Vagina (tissue), 2 donors: ENCODE results near the gene FAXDC2. TPM values are rescaled to one million over a fixed set of nuclear protein-coding genes. Genes with fewer than 3 reads are reported as not detected.
"Not testable (repeated sequence)": the region's sequence is repeated elsewhere in the genome, so short reads cannot be mapped to it uniquely, and the experiment has no call there.

Experiments
- DNase-seq, 2 donors: peaks; one replicate each; pipeline ENCODE4 v3.0.0-alpha.2; 2017; ENCODE audit errors: extremely low spot score in 2 of 2
- H3K27ac ChIP-seq: fragments of 200-600 bp; sonication (generic); one replicate; pipeline ENCODE4 v1.5.1; 2019
- H3K27me3 ChIP-seq: fragments of 200-600 bp; sonication (generic); one replicate; pipeline ENCODE4 v1.5.1; 2019
- H3K36me3 ChIP-seq, 2 donors: fragments of 200-600 bp; sonication (generic); one replicate each; pipeline ENCODE4 v1.5.1; 2017 to 2019
- H3K4me1 ChIP-seq: fragments of 200-600 bp; sonication (generic); one replicate; pipeline ENCODE4 v1.5.1; 2019
- H3K4me3 ChIP-seq, 2 donors: fragments of 200-600 bp; sonication (generic); 1 replicate in 1 of 2; 2 replicates in 1 of 2; pipeline ENCODE4 v1.5.1; 2016 to 2019
- H3K9me3 ChIP-seq: fragments of 200-600 bp; sonication (generic); one replicate; pipeline ENCODE4 v1.5.1; 2019
- POLR2A ChIP-seq, 2 donors: fragments of 450-650 bp; IDR thresholded peaks; one replicate each; pipeline ENCODE4 v1.6.1; 2017; ENCODE audit warnings: antibody characterized with exemption in 2 of 2, mild to moderate bottlenecking in 2 of 2, moderate library complexity in 2 of 2
- POLR2AphosphoS5 ChIP-seq, 2 donors: sonication (generic); formaldehyde crosslinking; IDR thresholded peaks; one replicate each; pipeline ENCODE4 v1.9.0; 2017; ENCODE audit warnings: antibody characterized with exemption in 2 of 2, mild to moderate bottlenecking in 2 of 2, low read depth in 1 of 2; ENCODE audit not compliant: insufficient read depth in 1 of 2
- intact Hi-C: fragments of 100-400 bp; cut with DNase I; formaldehyde crosslinking; loops from one replicate; pipeline ENCODE4 v1.15.1; 2023
- total RNA-seq: library from RNA; depleted of rRNA; stranded (reverse); fragments of >200 nt; gene quantifications from one replicate; pipeline ENCODE4 v1.2.3, GENCODE V29; 2016
- TF ChIP-seq, protein P1 (sequence below), 3 experiments: fragments of 450-650 bp in 2 of 3; fragments of 200-600 bp in 1 of 3; sonication (generic) in 1 of 3; IDR thresholded peaks; one replicate each; pipeline ENCODE4 v1.5.1; 2017 to 2019; ENCODE audit warnings: antibody characterized with exemption in 3 of 3, mild to moderate bottlenecking in 2 of 3, moderate library complexity in 2 of 3

FAXDC2 gene
- total RNA-seq, 1 donor from 2014 or later: 35.4 TPM

DNA sequence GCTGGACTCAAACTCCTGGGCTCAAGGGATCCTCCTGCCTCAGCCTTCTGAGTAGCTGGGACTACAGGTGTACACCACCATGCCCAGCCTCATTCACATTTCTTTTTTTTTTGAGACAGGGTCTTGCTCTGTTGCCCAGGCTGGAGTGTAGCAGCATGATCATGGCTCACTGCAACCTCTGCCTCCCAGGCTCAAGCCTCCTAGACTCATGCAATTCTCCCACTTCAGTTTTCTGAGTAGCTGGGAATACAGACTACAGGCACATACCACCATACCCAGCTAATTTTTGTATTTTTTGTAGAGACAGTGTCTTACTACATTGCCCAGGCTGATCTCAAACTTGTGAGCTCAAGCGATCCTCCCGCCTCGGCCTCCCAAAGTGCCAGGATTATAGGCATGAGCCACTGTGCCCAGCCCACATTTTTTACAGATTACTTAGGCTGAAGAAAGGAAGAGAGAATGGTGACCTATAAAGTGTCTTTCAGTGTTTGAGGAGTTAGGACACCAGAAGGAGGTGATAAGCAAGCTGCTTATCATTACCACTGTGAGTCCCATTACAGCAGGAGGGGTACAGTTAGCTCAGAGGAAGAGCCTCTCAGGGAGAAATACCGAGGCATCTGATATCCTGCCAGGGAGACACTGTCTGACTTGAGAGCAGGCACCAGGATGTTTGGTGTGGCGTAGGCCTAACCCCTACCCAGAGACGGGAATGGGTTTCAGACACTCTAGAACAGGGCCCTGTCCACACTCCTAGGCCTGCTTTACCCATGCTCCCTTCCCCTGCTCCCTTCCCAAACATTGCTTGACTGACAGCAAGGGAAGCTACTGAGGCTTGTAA is 9.7 kb downstream of the FAXDC2 start:
- no peaks in the 10 kb centered on the region for H3K9me3 ChIP-seq
- intact Hi-C loops: no loop called here
- no peak for TF ChIP-seq POLR2AphosphoS5 (IDR thresholded peaks at IDR 0.05; ENCODE audit: insufficient read depth in 1 of 2, low read depth in 1 of 2)
- TF ChIP-seq, protein P1, sequence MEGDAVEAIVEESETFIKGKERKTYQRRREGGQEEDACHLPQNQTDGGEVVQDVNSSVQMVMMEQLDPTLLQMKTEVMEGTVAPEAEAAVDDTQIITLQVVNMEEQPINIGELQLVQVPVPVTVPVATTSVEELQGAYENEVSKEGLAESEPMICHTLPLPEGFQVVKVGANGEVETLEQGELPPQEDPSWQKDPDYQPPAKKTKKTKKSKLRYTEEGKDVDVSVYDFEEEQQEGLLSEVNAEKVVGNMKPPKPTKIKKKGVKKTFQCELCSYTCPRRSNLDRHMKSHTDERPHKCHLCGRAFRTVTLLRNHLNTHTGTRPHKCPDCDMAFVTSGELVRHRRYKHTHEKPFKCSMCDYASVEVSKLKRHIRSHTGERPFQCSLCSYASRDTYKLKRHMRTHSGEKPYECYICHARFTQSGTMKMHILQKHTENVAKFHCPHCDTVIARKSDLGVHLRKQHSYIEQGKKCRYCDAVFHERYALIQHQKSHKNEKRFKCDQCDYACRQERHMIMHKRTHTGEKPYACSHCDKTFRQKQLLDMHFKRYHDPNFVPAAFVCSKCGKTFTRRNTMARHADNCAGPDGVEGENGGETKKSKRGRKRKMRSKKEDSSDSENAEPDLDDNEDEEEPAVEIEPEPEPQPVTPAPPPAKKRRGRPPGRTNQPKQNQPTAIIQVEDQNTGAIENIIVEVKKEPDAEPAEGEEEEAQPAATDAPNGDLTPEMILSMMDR (IDR thresholded peaks at IDR 0.05): no peak
- no peak overlapping the region for H3K27ac ChIP-seq
- H3K27me3 ChIP-seq: no peaks in the 10 kb centered on the region
- H3K4me1 ChIP-seq: peaks cover 6% of the 10 kb centered on the region
- no peak for DNase-seq
- peaks cover 0 to 4% of the 10 kb centered on the region in 2 donors for H3K36me3 ChIP-seq
- H3K4me3 ChIP-seq: no peak overlapping the region

DNA sequence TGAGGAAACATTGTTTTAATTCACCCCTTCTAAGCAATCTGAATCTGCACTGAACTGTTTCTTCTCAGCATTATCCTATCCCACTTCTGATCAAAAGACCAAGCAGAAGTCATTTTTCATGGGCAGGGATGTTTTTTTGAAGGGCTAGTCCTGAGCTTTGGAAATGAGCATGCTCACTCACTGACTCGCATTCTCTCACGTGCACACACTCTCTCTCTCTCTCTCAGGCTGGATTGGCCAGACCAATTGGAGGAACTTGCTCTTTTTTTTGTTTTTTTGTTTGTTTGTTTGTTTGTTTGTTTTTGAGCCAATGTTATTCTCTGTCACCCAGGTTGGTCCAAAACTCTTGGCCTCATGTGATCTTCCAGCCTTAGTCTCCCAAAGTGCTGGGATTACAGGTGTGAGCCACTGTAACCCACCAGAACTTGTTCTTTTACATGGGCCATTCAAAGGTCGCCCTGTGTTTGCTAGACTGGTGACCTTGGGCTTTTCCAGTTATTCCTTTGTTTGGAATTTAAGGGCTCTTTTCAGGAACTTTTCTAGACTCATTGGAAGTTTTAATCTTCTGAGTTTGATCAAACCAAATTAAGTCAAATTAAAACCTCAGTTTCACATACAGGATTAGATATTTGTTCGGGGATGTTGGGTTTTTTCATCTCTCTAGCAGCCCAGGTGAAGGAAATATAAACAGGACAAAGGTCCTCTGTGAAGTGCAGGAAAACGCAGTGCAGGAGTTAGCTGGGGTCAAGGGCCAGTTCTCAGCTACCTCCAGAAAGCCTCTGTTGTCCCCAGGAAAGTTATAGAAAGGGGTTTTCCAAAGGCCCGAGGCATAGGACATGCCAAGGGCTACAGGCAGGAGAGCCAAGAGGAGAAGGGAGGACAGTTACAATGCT is 13.1 kb downstream of the FAXDC2 start:
- Histone ChIP-seq H3K27ac (no peak overlapping the region), H3K9me3 (no peaks in the 10 kb centered on the region), H3K4me1 (peaks cover 13% of the 10 kb centered on the region), H3K36me3 (peaks cover 0 to 4% of the 10 kb centered on the region in 2 donors), H3K4me3 (no peak overlapping the region), H3K27me3 (no peaks in the 10 kb centered on the region)
- TF ChIP-seq POLR2AphosphoS5 (IDR thresholded peaks at IDR 0.05; ENCODE audit: insufficient read depth in 1 of 2, low read depth in 1 of 2): no peak
- no peak for TF ChIP-seq POLR2A (IDR thresholded peaks at IDR 0.05)
- TF ChIP-seq, protein P1 (IDR thresholded peaks at IDR 0.05): no peak
- DNase-seq: no peak
- intact Hi-C loops: no loop called here

DNA sequence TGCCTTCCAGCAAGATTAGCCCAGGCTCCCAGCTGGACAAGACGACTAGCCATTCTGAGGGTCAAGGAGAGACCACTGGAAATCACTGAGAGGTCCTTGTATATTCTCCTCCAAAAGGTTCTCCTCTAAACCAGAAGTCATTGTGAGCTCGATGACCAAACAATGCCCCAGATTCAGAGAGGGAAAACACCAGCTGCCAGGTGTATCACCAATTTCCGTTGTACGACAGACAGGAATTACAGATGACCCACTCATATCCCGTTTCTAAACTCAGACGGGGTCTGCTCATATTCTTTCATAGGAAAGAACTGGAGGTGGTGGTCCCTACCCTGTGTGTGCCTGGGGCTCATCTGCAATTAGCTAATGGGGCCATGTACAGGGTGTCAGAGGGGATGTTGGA is 14.2 kb downstream of the FAXDC2 start:
- Histone ChIP-seq H3K9me3 (no peaks in the 10 kb centered on the region), H3K27ac (no peak overlapping the region), H3K27me3 (no peaks in the 10 kb centered on the region), H3K4me1 (peaks cover 13% of the 10 kb centered on the region), H3K36me3 (peaks cover 0 to 4% of the 10 kb centered on the region in 2 donors), H3K4me3 (no peak overlapping the region)
- no peak for TF ChIP-seq POLR2A (IDR thresholded peaks at IDR 0.05)
- no peak for TF ChIP-seq POLR2AphosphoS5 (IDR thresholded peaks at IDR 0.05; ENCODE audit: insufficient read depth in 1 of 2, low read depth in 1 of 2)
- TF ChIP-seq, protein P1 (IDR thresholded peaks at IDR 0.05): no peak
- no peak for DNase-seq
- intact Hi-C loops: no loop called here

DNA sequence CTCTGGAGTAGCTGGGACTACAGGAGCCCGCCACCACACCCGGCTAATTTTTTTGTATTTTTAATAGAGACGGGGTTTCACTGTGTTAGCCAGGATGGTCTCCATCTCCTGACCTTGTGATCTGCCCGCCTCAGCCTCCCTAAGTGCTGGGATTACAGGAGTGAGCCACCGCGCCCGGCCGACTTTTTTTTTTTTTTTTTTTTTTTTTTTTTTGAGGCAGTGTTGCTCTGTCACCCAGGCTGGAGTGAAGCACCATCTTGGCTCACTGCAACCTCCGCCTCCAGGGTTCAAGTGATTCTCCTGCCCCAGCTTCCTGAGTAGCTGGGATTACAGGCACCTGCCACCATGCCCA is 14.7 kb downstream of the FAXDC2 start:
- H3K36me3 ChIP-seq, H3K27me3 ChIP-seq, intact Hi-C loops, H3K9me3 ChIP-seq, DNase-seq, H3K4me3 ChIP-seq: not testable (repeated sequence)
- peaks cover 13% of the 10 kb centered on the region for H3K4me1 ChIP-seq
- peak overlapping the region; percentile 22 for H3K27ac ChIP-seq
- peak in 1 of 2 donors; percentile 8 for TF ChIP-seq POLR2AphosphoS5 (IDR thresholded peaks at IDR 0.05; ENCODE audit: insufficient read depth in 1 of 2, low read depth in 1 of 2)

DNA sequence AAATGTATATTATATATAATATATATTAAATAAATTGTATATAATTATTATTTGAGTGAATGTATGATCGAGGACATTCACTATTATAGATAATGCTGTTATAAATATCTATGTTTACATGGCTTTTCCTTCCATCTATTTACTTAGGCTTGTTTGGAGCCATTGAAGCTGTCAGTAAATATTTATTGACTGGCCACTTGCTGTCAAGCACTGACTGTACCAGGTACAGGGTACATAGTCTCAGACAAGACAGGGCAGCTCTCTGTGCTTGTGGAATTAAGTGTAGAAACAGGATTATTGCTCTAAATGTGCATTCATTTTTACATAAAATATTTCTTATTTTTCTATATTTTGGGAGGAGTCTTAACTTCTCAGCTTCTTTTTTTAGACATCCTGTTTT is 16.4 kb downstream of the FAXDC2 start:
- TF ChIP-seq POLR2A (IDR thresholded peaks at IDR 0.05) (no peak), POLR2AphosphoS5 (IDR thresholded peaks at IDR 0.05; ENCODE audit: insufficient read depth in 1 of 2, low read depth in 1 of 2) (no peak)
- TF ChIP-seq, protein P1 (IDR thresholded peaks at IDR 0.05): no peak
- peaks cover 18% of the 10 kb centered on the region for H3K4me1 ChIP-seq
- H3K9me3 ChIP-seq: no peaks in the 10 kb centered on the region
- no peaks in the 10 kb centered on the region for H3K27me3 ChIP-seq
- peaks cover 0 to 4% of the 10 kb centered on the region in 2 donors for H3K36me3 ChIP-seq
- no peak overlapping the region for H3K27ac ChIP-seq
- intact Hi-C loops: no loop called here
- H3K4me3 ChIP-seq: no peak overlapping the region
- no peak for DNase-seq

DNA sequence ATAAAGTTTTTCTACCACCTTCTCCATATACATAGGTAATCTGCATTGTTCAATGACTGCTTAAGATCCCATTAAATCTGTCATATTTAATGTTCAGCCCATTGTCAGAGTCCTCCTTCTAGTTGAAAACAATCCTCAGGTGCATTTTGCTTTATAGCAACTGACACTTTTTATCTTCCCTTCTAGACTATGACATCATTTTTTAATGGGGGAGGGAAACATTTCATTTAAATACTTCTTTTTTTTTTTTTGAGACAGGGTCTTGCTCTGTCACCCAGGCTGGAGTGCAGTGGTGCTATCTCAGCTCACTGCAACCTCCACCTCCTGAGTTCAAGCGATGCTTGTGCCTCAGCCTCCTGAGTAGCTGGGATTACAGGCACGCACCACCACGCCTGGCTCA is 17.6 kb downstream of the FAXDC2 start:
- not testable (repeated sequence) for H3K36me3 ChIP-seq, DNase-seq

More for the DNA sequence above, 17.6 kb downstream of the FAXDC2 start:
- H3K27me3 ChIP-seq, H3K9me3 ChIP-seq, H3K27ac ChIP-seq, intact Hi-C loops, H3K4me3 ChIP-seq: not testable (repeated sequence)
- H3K4me1 ChIP-seq: peaks cover 18% of the 10 kb centered on the region
